ENCODE measurements around the gene SLC25A13.

DNA sequence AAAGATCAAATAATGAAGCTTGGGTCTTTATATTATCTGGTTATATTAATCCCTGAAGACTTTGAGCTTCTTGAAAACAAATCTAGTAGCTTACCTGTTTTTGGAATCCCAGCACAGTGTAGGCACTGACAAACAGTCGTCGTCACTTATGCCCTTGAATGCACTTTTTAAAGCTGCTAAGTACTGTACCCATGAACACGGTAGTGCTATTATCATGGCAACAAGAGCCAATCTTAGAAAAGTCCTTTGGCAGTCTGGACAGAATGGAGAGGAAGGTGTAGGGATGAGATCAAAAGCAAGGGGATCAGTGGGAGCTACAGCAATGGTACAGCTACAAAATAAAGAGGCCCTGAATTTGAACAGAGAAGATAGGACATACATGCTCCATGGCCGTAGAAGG lies 9.4 kb downstream of the SLC25A13 start:
- TF ChIP-seq, protein P1, sequence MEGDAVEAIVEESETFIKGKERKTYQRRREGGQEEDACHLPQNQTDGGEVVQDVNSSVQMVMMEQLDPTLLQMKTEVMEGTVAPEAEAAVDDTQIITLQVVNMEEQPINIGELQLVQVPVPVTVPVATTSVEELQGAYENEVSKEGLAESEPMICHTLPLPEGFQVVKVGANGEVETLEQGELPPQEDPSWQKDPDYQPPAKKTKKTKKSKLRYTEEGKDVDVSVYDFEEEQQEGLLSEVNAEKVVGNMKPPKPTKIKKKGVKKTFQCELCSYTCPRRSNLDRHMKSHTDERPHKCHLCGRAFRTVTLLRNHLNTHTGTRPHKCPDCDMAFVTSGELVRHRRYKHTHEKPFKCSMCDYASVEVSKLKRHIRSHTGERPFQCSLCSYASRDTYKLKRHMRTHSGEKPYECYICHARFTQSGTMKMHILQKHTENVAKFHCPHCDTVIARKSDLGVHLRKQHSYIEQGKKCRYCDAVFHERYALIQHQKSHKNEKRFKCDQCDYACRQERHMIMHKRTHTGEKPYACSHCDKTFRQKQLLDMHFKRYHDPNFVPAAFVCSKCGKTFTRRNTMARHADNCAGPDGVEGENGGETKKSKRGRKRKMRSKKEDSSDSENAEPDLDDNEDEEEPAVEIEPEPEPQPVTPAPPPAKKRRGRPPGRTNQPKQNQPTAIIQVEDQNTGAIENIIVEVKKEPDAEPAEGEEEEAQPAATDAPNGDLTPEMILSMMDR (conservative IDR thresholded peaks at IDR 0.05; ENCODE audit: low read depth, low read length) = no peak
- TF ChIP-seq RCOR1 (IDR thresholded peaks at IDR 0.05; ENCODE audit: insufficient replicate concordance, low read length) = no peak
- no peak for TF ChIP-seq POLR2A (IDR thresholded peaks at IDR 0.05; ENCODE audit: low read depth, low read length)
- TF ChIP-seq BHLHE40 (IDR thresholded peaks at IDR 0.05; ENCODE audit: low read depth, low read length) = no peak
- TF ChIP-seq, protein P2, sequence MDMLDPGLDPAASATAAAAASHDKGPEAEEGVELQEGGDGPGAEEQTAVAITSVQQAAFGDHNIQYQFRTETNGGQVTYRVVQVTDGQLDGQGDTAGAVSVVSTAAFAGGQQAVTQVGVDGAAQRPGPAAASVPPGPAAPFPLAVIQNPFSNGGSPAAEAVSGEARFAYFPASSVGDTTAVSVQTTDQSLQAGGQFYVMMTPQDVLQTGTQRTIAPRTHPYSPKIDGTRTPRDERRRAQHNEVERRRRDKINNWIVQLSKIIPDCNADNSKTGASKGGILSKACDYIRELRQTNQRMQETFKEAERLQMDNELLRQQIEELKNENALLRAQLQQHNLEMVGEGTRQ (IDR thresholded peaks at IDR 0.05; ENCODE audit: low read depth, low read length) = no peak
- no peak for TF ChIP-seq SMC3 (IDR thresholded peaks at IDR 0.05; ENCODE audit: low read depth, low read length)
- TF ChIP-seq, protein P3, sequence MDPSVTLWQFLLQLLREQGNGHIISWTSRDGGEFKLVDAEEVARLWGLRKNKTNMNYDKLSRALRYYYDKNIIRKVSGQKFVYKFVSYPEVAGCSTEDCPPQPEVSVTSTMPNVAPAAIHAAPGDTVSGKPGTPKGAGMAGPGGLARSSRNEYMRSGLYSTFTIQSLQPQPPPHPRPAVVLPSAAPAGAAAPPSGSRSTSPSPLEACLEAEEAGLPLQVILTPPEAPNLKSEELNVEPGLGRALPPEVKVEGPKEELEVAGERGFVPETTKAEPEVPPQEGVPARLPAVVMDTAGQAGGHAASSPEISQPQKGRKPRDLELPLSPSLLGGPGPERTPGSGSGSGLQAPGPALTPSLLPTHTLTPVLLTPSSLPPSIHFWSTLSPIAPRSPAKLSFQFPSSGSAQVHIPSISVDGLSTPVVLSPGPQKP (IDR thresholded peaks at IDR 0.05; ENCODE audit: borderline replicate concordance, low read depth, low read length) = no peak
- no peak for TF ChIP-seq CEBPB (IDR thresholded peaks at IDR 0.05; ENCODE audit: low read depth, low read length)
- TF ChIP-seq RFX5 (IDR thresholded peaks at IDR 0.05; ENCODE audit: low read depth, low read length) = no peak
- TF ChIP-seq MAFK (IDR thresholded peaks at IDR 0.05; ENCODE audit: low read depth, low read length) = no peak
- no peak for TF ChIP-seq MAZ (IDR thresholded peaks at IDR 0.05; ENCODE audit: borderline replicate concordance, low read depth, low read length)
- TF ChIP-seq FOS (IDR thresholded peaks at IDR 0.05; ENCODE audit: low read depth, low read length) = no peak
- TF ChIP-seq RAD21 (IDR thresholded peaks at IDR 0.05; ENCODE audit: low read length) = no peak
- TF ChIP-seq CHD1 (IDR thresholded peaks at IDR 0.05; ENCODE audit: low read depth, low read length) = no peak

Data from IMR-90 (cell line).